MCF 10A (cell line): ENCODE data around the gene CCNY. TPM values are rescaled to one million over a fixed set of nuclear protein-coding genes. Genes with fewer than 3 reads are reported as not detected.

ENCODE experiments used
- BruUV-seq: library from RNA; stranded (reverse); fragments of 400-500 nt; replicated peaks from 2 replicates; lab custom pipeline; 2021; lab: Mats Ljungman, UMichigan
- CTCF ChIA-PET: fragments of 300-600 bp; sonication (Branson Sonifier 250); formaldehyde crosslinking; extraction: SDS; loops from one replicate; lab custom pipeline; 2021; ENCODE audit warnings: antibody characterized with exemption, inconsistent platforms; lab: Yijun Ruan, JAX
- POLR2A ChIA-PET: fragments of 300-600, 350-650 bp; sonication (Branson Sonifier 250); formaldehyde crosslinking; extraction: SDS; loops from one replicate; lab custom pipeline; 2020; ENCODE audit warnings: antibody characterized with exemption, inconsistent platforms; lab: Yijun Ruan, JAX
- DNase-seq: peaks from one replicate; pipeline ENCODE4 v3.0.0-alpha.2; 2018; ENCODE audit not compliant: unreplicated experiment
- H3K27ac Mint-ChIP-seq: one replicate; pipeline ENCODE4 v1.8.0; 2022; ENCODE audit warnings: mild to moderate bottlenecking, low read depth, mixed read lengths; ENCODE audit not compliant: unreplicated experiment
- H3K27me3 Mint-ChIP-seq: one replicate; pipeline ENCODE4 v1.8.0; 2022; ENCODE audit warnings: mixed read lengths; ENCODE audit not compliant: insufficient read depth, unreplicated experiment
- H3K36me3 Mint-ChIP-seq: one replicate; pipeline ENCODE4 v1.8.0; 2022; ENCODE audit warnings: mild to moderate bottlenecking, moderate library complexity, mixed read lengths; ENCODE audit not compliant: insufficient read depth, unreplicated experiment
- H3K4me1 Mint-ChIP-seq: one replicate; pipeline ENCODE4 v1.8.0; 2022; ENCODE audit warnings: mixed read lengths; ENCODE audit not compliant: insufficient read depth, unreplicated experiment
- H3K4me3 Mint-ChIP-seq: one replicate; pipeline ENCODE4 v1.8.0; 2022; ENCODE audit warnings: mild to moderate bottlenecking, moderate library complexity, mixed read lengths; ENCODE audit not compliant: unreplicated experiment
- H3K9me3 Mint-ChIP-seq: one replicate; pipeline ENCODE4 v1.8.0; 2022; ENCODE audit warnings: mixed read lengths; ENCODE audit not compliant: unreplicated experiment
- intact Hi-C: fragments of 100-400 bp; cut with micrococcal nuclease; formaldehyde crosslinking; loops from 2 replicates; pipeline ENCODE4 v1.14.1; 2022
- total RNA-seq: library from RNA; stranded (reverse); gene quantifications from 2 replicates; pipeline ENCODE4 v1.2.3, GENCODE V29; 2022
- TF ChIP-seq, protein P1 (sequence below): fragments of 200-600 bp; IDR thresholded peaks from one replicate; pipeline ENCODE4 v1.8.0; 2022; ENCODE audit warnings: antibody characterized with exemption, mild to moderate bottlenecking; ENCODE audit not compliant: unreplicated experiment

Gene CCNY
- total RNA-seq, 1 experiment from 2014 or later: 68.9 TPM

DNA sequence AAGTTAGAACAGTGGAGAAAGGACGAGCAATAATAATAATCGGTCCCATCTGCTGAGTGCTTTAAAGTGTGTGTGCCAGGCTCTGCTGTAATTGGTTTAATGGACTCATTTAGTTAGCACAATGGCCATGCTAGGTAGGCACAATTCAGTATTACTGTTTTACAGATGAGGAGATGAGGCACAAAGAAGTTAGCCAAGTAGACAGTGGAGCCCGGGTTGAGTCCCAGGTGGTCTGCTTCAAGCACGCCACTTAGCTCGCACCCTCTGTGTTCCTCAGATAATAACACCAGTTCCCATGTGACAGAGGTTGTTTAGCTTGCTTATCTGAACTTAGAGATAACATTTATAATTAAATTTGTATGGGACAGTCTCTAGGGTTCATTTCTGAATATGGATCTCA is 167.3 kb downstream of the CCNY start:
- ChIA-PET POLR2A (no interaction called here), CTCF (interaction anchor here (0.6 kb wide), 1 partner anchor 265 kb away, joined by 3 read pairs; no protein-coding TSS in a partner anchor)
- Mint-ChIP-seq H3K36me3 (peaks cover 20% of the 10 kb centered on the region), H3K9me3 (no peaks in the 10 kb centered on the region), H3K27me3 (no peaks in the 10 kb centered on the region), H3K4me3 (no peak overlapping the region), H3K27ac (no peak overlapping the region), H3K4me1 (peaks cover 7% of the 10 kb centered on the region)
- intact Hi-C loops: no loop called here
- BruUV-seq: no TSS peak
- no peak for DNase-seq
- TF ChIP-seq, protein P1, sequence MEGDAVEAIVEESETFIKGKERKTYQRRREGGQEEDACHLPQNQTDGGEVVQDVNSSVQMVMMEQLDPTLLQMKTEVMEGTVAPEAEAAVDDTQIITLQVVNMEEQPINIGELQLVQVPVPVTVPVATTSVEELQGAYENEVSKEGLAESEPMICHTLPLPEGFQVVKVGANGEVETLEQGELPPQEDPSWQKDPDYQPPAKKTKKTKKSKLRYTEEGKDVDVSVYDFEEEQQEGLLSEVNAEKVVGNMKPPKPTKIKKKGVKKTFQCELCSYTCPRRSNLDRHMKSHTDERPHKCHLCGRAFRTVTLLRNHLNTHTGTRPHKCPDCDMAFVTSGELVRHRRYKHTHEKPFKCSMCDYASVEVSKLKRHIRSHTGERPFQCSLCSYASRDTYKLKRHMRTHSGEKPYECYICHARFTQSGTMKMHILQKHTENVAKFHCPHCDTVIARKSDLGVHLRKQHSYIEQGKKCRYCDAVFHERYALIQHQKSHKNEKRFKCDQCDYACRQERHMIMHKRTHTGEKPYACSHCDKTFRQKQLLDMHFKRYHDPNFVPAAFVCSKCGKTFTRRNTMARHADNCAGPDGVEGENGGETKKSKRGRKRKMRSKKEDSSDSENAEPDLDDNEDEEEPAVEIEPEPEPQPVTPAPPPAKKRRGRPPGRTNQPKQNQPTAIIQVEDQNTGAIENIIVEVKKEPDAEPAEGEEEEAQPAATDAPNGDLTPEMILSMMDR: no peak

- POLR2A ChIA-PET: interaction anchor here (1.6 kb wide), 1 partner anchor 12 kb away, joined by 3 read pairs; no protein-coding TSS in a partner anchor
- Mint-ChIP-seq H3K27ac (no peak overlapping the region), H3K4me3 (no peak overlapping the region), H3K4me1 (peaks cover 2% of the 10 kb centered on the region), H3K36me3 (peaks cover 20% of the 10 kb centered on the region), H3K27me3 (no peaks in the 10 kb centered on the region), H3K9me3 (no peaks in the 10 kb centered on the region)
- no peak for DNase-seq
- CTCF ChIA-PET: interaction anchor here (0.8 kb wide), 1 partner anchor 9 kb away, joined by 4 read pairs; no protein-coding TSS in a partner anchor
- intact Hi-C loops: no loop called here
- BruUV-seq: TSS peak; percentile 9
- TF ChIP-seq, protein P1: no peak
Measured at GRCh38 chr10:35504132-35504531, 167.8 kb downstream of the CCNY start.

GRCh38 chr10:35505241-35505873 is 169.0 kb downstream of the CCNY start:
- no TSS peak for BruUV-seq
- Mint-ChIP-seq H3K4me3 (no peak overlapping the region), H3K4me1 (no peaks in the 10 kb centered on the region), H3K9me3 (no peaks in the 10 kb centered on the region), H3K27ac (no peak overlapping the region), H3K27me3 (no peaks in the 10 kb centered on the region), H3K36me3 (peaks cover 20% of the 10 kb centered on the region)
- no peak for DNase-seq
- intact Hi-C loops: no loop called here
- ChIA-PET CTCF (no interaction called here), POLR2A (interaction anchor here (1.2 to 1.6 kb wide), 3 partner anchors 10 to 13 kb away, joined by 3 to 4 read pairs (median 3); no protein-coding TSS in a partner anchor)
- TF ChIP-seq, protein P1: no peak

- H3K27me3 Mint-ChIP-seq: no peaks in the 10 kb centered on the region
- intact Hi-C loops: no loop called here
- TF ChIP-seq, protein P1: no peak
- H3K36me3 Mint-ChIP-seq: peaks cover 21% of the 10 kb centered on the region
- CTCF ChIA-PET: no interaction called here
- no TSS peak for BruUV-seq
- H3K4me1 Mint-ChIP-seq: no peaks in the 10 kb centered on the region
- no peak overlapping the region for H3K27ac Mint-ChIP-seq
- no peaks in the 10 kb centered on the region for H3K9me3 Mint-ChIP-seq
- H3K4me3 Mint-ChIP-seq: no peak overlapping the region
- POLR2A ChIA-PET: interaction anchor here (1.2 to 1.3 kb wide), 2 partner anchors 11 to 15 kb away, joined by 3 to 4 read pairs; no protein-coding TSS in a partner anchor
- no peak for DNase-seq
Measured at GRCh38 chr10:35506741-35507140, 170.4 kb downstream of the CCNY start.
